ENCODE measurements around the gene FCRLA.
A peak's percentile ranks its signal among the peaks of the same experiment; 100 is the strongest.

The FCRLA gene

GRCh38 chr1:161725908-161726472 lies 19.0 kb downstream of the FCRLA start:
- peak overlapping the region; percentile 81 for H3K14ac ChIP-seq (ENCODE audit: low read length)
- no CpG with 5 or more reads among the region's 34 CpGs for WGBS (ENCODE audit: extremely low coverage, insufficient coverage, insufficient read length)

GRCh38 chr1:161726473-161727255 lies 19.6 kb downstream of the FCRLA start:
- Histone ChIP-seq H3K23ac (ENCODE audit: low read length) (no peak overlapping the region), H3K36me3 (ENCODE audit: control insufficient read depth in 1 of 2, insufficient read depth in 2 of 2, low read length in 2 of 2) (no peaks in the 10 kb centered on the region), H3K4me2 (ENCODE audit: low read length) (peak overlapping the region; percentile 87), H3K79me2 (ENCODE audit: control insufficient read depth, insufficient read depth, low read length, poor library complexity) (peaks cover 10% of the 10 kb centered on the region), H4K8ac (ENCODE audit: low read depth, low read length) (peak overlapping the region; percentile 85), H3K4me1 (ENCODE audit: control insufficient read depth in 1 of 2, insufficient read depth in 2 of 2, low read length in 2 of 2) (peaks cover 11 to 16% of the 10 kb centered on the region in 2 experiments), H4K91ac (ENCODE audit: low read depth, low read length) (peak overlapping the region; percentile 96), H3K27me3 (ENCODE audit: insufficient read depth, low read length) (no peaks in the 10 kb centered on the region), H3K9me3 (ENCODE audit: insufficient read depth, low read depth, low read length) (peaks cover 2% of the 10 kb centered on the region), H2BK5ac (ENCODE audit: low read depth, low read length, poor library complexity) (peak overlapping the region; percentile 66), H3K27ac (ENCODE audit: low read depth, low read length) (peak overlapping the region; percentile 48), H3K4ac (ENCODE audit: low read depth, low read length) (peak overlapping the region; percentile 26), H3K79me1 (ENCODE audit: low read length) (peaks cover 14% of the 10 kb centered on the region), H3K9ac (ENCODE audit: low read length) (peak overlapping the region; percentile 90), H3K14ac (ENCODE audit: low read length) (peak overlapping the region; percentile 92), H2AK5ac (ENCODE audit: low read length) (no peak overlapping the region), H3K4me3 (ENCODE audit: low read depth, low read length) (peak overlapping the region; percentile 92), H2BK120ac (ENCODE audit: insufficient read depth, low read length, poor library complexity) (peak overlapping the region; percentile 78), H3K18ac (ENCODE audit: low read length) (peak overlapping the region; percentile 71), H2BK12ac (ENCODE audit: low read length) (peak overlapping the region; percentile 3), H4K12ac (ENCODE audit: low read depth, low read length) (peak overlapping the region; percentile 75), H2AFZ (ENCODE audit: insufficient read depth, low read length, poor library complexity) (peak overlapping the region; percentile 95)
- no CpG with 5 or more reads among the region's 83 CpGs for WGBS (ENCODE audit: extremely low coverage, insufficient coverage, insufficient read length)
- peak; percentile 53 to 66 for DNase-seq

More at GRCh38 chr1:161725908-161726472, 19.0 kb downstream of the FCRLA start:
- Histone ChIP-seq H4K12ac (ENCODE audit: low read depth, low read length) (peak overlapping the region; percentile 57), H3K79me1 (ENCODE audit: low read length) (peaks cover 14% of the 10 kb centered on the region), H4K91ac (ENCODE audit: low read depth, low read length) (peak overlapping the region; percentile 91), H3K9ac (ENCODE audit: low read length) (no peak overlapping the region), H2BK5ac (ENCODE audit: low read depth, low read length, poor library complexity) (no peak overlapping the region), H2BK120ac (ENCODE audit: insufficient read depth, low read length, poor library complexity) (no peak overlapping the region), H3K79me2 (ENCODE audit: control insufficient read depth, insufficient read depth, low read length, poor library complexity) (peaks cover 10% of the 10 kb centered on the region), H2AFZ (ENCODE audit: insufficient read depth, low read length, poor library complexity) (peak overlapping the region; percentile 95), H3K18ac (ENCODE audit: low read length) (peak overlapping the region; percentile 71), H3K4me1 (ENCODE audit: control insufficient read depth in 1 of 2, insufficient read depth in 2 of 2, low read length in 2 of 2) (peaks cover 11 to 15% of the 10 kb centered on the region in 2 experiments), H3K4me3 (ENCODE audit: low read depth, low read length) (peak overlapping the region; percentile 92), H3K4ac (ENCODE audit: low read depth, low read length) (peak overlapping the region; percentile 17), H3K23ac (ENCODE audit: low read length) (no peak overlapping the region), H2BK12ac (ENCODE audit: low read length) (no peak overlapping the region), H4K8ac (ENCODE audit: low read depth, low read length) (peak overlapping the region; percentile 85), H3K9me3 (ENCODE audit: insufficient read depth, low read depth, low read length) (peaks cover 2% of the 10 kb centered on the region), H3K4me2 (ENCODE audit: low read length) (peak overlapping the region; percentile 82), H3K27ac (ENCODE audit: low read depth, low read length) (no peak overlapping the region), H3K27me3 (ENCODE audit: insufficient read depth, low read length) (no peaks in the 10 kb centered on the region), H2AK5ac (ENCODE audit: low read length) (no peak overlapping the region), H3K36me3 (ENCODE audit: control insufficient read depth in 1 of 2, insufficient read depth in 2 of 2, low read length in 2 of 2) (no peaks in the 10 kb centered on the region)
- DNase-seq = peak; percentile 54 to 80

GRCh38 chr1:161727256-161727924 lies 20.4 kb downstream of the FCRLA start:
- Histone ChIP-seq H3K4me1 (ENCODE audit: control insufficient read depth in 1 of 2, insufficient read depth in 2 of 2, low read length in 2 of 2) (peaks cover 11 to 16% of the 10 kb centered on the region in 2 experiments), H3K79me2 (ENCODE audit: control insufficient read depth, insufficient read depth, low read length, poor library complexity) (peaks cover 10% of the 10 kb centered on the region), H2AFZ (ENCODE audit: insufficient read depth, low read length, poor library complexity) (peak overlapping the region; percentile 57), H4K12ac (ENCODE audit: low read depth, low read length) (peak overlapping the region; percentile 75), H2BK120ac (ENCODE audit: insufficient read depth, low read length, poor library complexity) (peak overlapping the region; percentile 67), H3K14ac (ENCODE audit: low read length) (peak overlapping the region; percentile 92), H3K4me2 (ENCODE audit: low read length) (peak overlapping the region; percentile 87), H3K4me3 (ENCODE audit: low read depth, low read length) (peak overlapping the region; percentile 83), H3K4ac (ENCODE audit: low read depth, low read length) (peak overlapping the region; percentile 94), H3K9ac (ENCODE audit: low read length) (peak overlapping the region; percentile 90), H3K36me3 (ENCODE audit: control insufficient read depth in 1 of 2, insufficient read depth in 2 of 2, low read length in 2 of 2) (no peaks in the 10 kb centered on the region), H2BK12ac (ENCODE audit: low read length) (no peak overlapping the region), H3K9me3 (ENCODE audit: insufficient read depth, low read depth, low read length) (peaks cover 2% of the 10 kb centered on the region), H3K18ac (ENCODE audit: low read length) (peak overlapping the region; percentile 31), H3K23ac (ENCODE audit: low read length) (no peak overlapping the region), H2AK5ac (ENCODE audit: low read length) (peak overlapping the region; percentile 55), H3K27me3 (ENCODE audit: insufficient read depth, low read length) (no peaks in the 10 kb centered on the region), H4K8ac (ENCODE audit: low read depth, low read length) (peak overlapping the region; percentile 83), H4K91ac (ENCODE audit: low read depth, low read length) (peak overlapping the region; percentile 96), H2BK5ac (ENCODE audit: low read depth, low read length, poor library complexity) (peak overlapping the region; percentile 66), H3K27ac (ENCODE audit: low read depth, low read length) (no peak overlapping the region), H3K79me1 (ENCODE audit: low read length) (peaks cover 14% of the 10 kb centered on the region)
- DNase-seq = no peak
- no CpG with 5 or more reads among the region's 38 CpGs for WGBS (ENCODE audit: extremely low coverage, insufficient coverage, insufficient read length)

GRCh38 chr1:161728376-161729226 lies 21.6 kb downstream of the FCRLA start:
- no peak overlapping the region for H3K23ac ChIP-seq (ENCODE audit: low read length)
- no peak overlapping the region for H2BK120ac ChIP-seq (ENCODE audit: insufficient read depth, low read length, poor library complexity)
- WGBS (ENCODE audit: extremely low coverage, insufficient coverage, insufficient read length) = no CpG with 5 or more reads among the region's 7 CpGs
- peaks cover 10% of the 10 kb centered on the region for H3K79me2 ChIP-seq (ENCODE audit: control insufficient read depth, insufficient read depth, low read length, poor library complexity)
- no peaks in the 10 kb centered on the region for H3K36me3 ChIP-seq (ENCODE audit: control insufficient read depth in 1 of 2, insufficient read depth in 2 of 2, low read length in 2 of 2)
- no peak overlapping the region for H2BK5ac ChIP-seq (ENCODE audit: low read depth, low read length, poor library complexity)
- H3K4ac ChIP-seq (ENCODE audit: low read depth, low read length) = no peak overlapping the region
- no peak overlapping the region for H3K18ac ChIP-seq (ENCODE audit: low read length)
- H4K8ac ChIP-seq (ENCODE audit: low read depth, low read length) = no peak overlapping the region
- no peak overlapping the region for H2BK12ac ChIP-seq (ENCODE audit: low read length)
- no peak overlapping the region for H3K27ac ChIP-seq (ENCODE audit: low read depth, low read length)
- H3K27me3 ChIP-seq (ENCODE audit: insufficient read depth, low read length) = no peaks in the 10 kb centered on the region
- no peak overlapping the region for H2AFZ ChIP-seq (ENCODE audit: insufficient read depth, low read length, poor library complexity)
- H3K4me1 ChIP-seq (ENCODE audit: control insufficient read depth in 1 of 2, insufficient read depth in 2 of 2, low read length in 2 of 2) = peaks cover 8 to 15% of the 10 kb centered on the region in 2 experiments
- DNase-seq = no peak
- H3K4me2 ChIP-seq (ENCODE audit: low read length) = no peak overlapping the region
- no peak overlapping the region for H2AK5ac ChIP-seq (ENCODE audit: low read length)
- H4K91ac ChIP-seq (ENCODE audit: low read depth, low read length) = no peak overlapping the region
- peaks cover 14% of the 10 kb centered on the region for H3K79me1 ChIP-seq (ENCODE audit: low read length)
- no peak overlapping the region for H3K4me3 ChIP-seq (ENCODE audit: low read depth, low read length)
- no peak overlapping the region for H4K12ac ChIP-seq (ENCODE audit: low read depth, low read length)
- no peak overlapping the region for H3K9ac ChIP-seq (ENCODE audit: low read length)
- H3K9me3 ChIP-seq (ENCODE audit: insufficient read depth, low read depth, low read length) = peaks cover 2% of the 10 kb centered on the region
- no peak overlapping the region for H3K14ac ChIP-seq (ENCODE audit: low read length)

Data from trophoblast cell (in vitro differentiated cells and primary cell).